Peyer's patch (tissue), 4 donors: Measurements from ENCODE around the gene OR10K1. TPM values are rescaled to one million over a fixed set of nuclear protein-coding genes. Genes with fewer than 3 reads are reported as not detected.

Experiments used
- DNase-seq, 3 donors: peaks; one replicate each; pipeline ENCODE4 v3.0.0-alpha.2; 2017 to 2019
- H3K27ac ChIP-seq, 4 donors: fragments of 200-600 bp; sonication (generic); one replicate each; pipeline ENCODE4 v1.5.1; 2016 to 2019
- H3K27me3 ChIP-seq, 2 donors: fragments of 200-600 bp; sonication (generic); one replicate each; pipeline ENCODE4 v1.5.1; 2019
- H3K36me3 ChIP-seq, 3 donors: fragments of 200-600 bp; sonication (generic); one replicate each; pipeline ENCODE4 v1.5.1; 2016 to 2019
- H3K4me1 ChIP-seq, 4 donors: fragments of 200-600 bp; sonication (generic); one replicate each; pipeline ENCODE4 v1.5.1; 2016 to 2019
- H3K4me3 ChIP-seq, 4 donors: fragments of 200-600 bp; sonication (generic); 1 replicate in 3 of 4; 2 replicates in 1 of 4; pipeline ENCODE4 v1.5.1; 2016 to 2019; ENCODE audit warnings: mild to moderate bottlenecking in 1 of 4
- H3K9me3 ChIP-seq, 4 donors: fragments of 200-600 bp; sonication (generic); one replicate each; pipeline ENCODE4 v1.5.1; 2016 to 2019; ENCODE audit warnings: mild to moderate bottlenecking in 1 of 4
- POLR2A ChIP-seq, 2 donors: fragments of 450-650 bp; IDR thresholded peaks; one replicate each; pipeline ENCODE4 v1.5.1; 2017; ENCODE audit warnings: antibody characterized with exemption in 2 of 2, mild to moderate bottlenecking in 2 of 2, moderate library complexity in 2 of 2
- total RNA-seq, 4 donors: library from RNA; depleted of rRNA; stranded (reverse); fragments of >200 nt; gene quantifications; one replicate each; pipeline ENCODE4 v1.1.0, GENCODE V29; 2016
- TF ChIP-seq, protein P1 (sequence below), 6 experiments: fragments of 450-650 bp in 4 of 6; fragments of 200-600 bp in 2 of 6; sonication (generic) in 1 of 6; IDR thresholded peaks; one replicate each; pipeline ENCODE4 v1.5.1; 2017 to 2019; ENCODE audit warnings: antibody characterized with exemption in 6 of 6, mild to moderate bottlenecking in 3 of 6, moderate library complexity in 1 of 6

OR10K1 gene
- total RNA-seq, 4 donors from 2014 or later, result not detected

- no peaks in the 10 kb centered on the region for H3K9me3 ChIP-seq
- H3K4me1 ChIP-seq, result no peaks in the 10 kb centered on the region
- DNase-seq, result no peak
- no peaks in the 10 kb centered on the region for H3K36me3 ChIP-seq
- H3K27me3 ChIP-seq, result no peaks in the 10 kb centered on the region
- TF ChIP-seq POLR2A (IDR thresholded peaks at IDR 0.05), result no peak
- TF ChIP-seq, protein P1, sequence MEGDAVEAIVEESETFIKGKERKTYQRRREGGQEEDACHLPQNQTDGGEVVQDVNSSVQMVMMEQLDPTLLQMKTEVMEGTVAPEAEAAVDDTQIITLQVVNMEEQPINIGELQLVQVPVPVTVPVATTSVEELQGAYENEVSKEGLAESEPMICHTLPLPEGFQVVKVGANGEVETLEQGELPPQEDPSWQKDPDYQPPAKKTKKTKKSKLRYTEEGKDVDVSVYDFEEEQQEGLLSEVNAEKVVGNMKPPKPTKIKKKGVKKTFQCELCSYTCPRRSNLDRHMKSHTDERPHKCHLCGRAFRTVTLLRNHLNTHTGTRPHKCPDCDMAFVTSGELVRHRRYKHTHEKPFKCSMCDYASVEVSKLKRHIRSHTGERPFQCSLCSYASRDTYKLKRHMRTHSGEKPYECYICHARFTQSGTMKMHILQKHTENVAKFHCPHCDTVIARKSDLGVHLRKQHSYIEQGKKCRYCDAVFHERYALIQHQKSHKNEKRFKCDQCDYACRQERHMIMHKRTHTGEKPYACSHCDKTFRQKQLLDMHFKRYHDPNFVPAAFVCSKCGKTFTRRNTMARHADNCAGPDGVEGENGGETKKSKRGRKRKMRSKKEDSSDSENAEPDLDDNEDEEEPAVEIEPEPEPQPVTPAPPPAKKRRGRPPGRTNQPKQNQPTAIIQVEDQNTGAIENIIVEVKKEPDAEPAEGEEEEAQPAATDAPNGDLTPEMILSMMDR (IDR thresholded peaks at IDR 0.05), result no peak
- no peak overlapping the region for H3K27ac ChIP-seq
- no peak overlapping the region for H3K4me3 ChIP-seq
Measured at GRCh38 chr1:158485455-158485854, 23.8 kb downstream of the OR10K1 start.

GRCh38 chr1:158491316-158491715, 29.7 kb downstream of the OR10K1 start:
- no peaks in the 10 kb centered on the region for H3K4me1 ChIP-seq
- TF ChIP-seq, protein P1 (IDR thresholded peaks at IDR 0.05), result no peak
- no peak for TF ChIP-seq POLR2A (IDR thresholded peaks at IDR 0.05)
- no peaks in the 10 kb centered on the region for H3K36me3 ChIP-seq
- H3K9me3 ChIP-seq, result no peaks in the 10 kb centered on the region
- H3K4me3 ChIP-seq, result no peak overlapping the region
- no peak overlapping the region for H3K27ac ChIP-seq
- no peaks in the 10 kb centered on the region for H3K27me3 ChIP-seq
- DNase-seq, result no peak

DNA sequence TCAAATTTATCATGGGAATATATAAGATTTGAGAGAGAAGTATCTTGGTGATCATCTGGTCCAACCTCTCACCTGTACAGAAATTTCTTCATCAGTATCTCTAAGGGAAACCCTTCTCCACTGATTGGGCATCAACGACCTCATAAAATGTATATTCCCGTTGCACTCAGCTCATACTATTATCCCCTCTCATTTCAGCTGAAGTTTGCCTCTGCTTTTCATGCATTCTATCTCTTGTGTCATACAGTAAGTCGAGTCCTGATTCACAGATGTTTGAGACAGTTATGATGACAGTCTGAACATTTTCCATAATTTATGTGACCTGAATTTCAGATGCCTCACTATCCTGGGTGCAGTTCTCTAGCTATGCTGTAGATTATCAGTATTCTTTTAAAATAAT, 31.4 kb downstream of the OR10K1 start:
- Histone ChIP-seq H3K36me3 (no peaks in the 10 kb centered on the region), H3K27ac (no peak overlapping the region), H3K27me3 (no peaks in the 10 kb centered on the region), H3K4me3 (no peak overlapping the region), H3K9me3 (no peaks in the 10 kb centered on the region), H3K4me1 (no peaks in the 10 kb centered on the region)
- DNase-seq, result no peak
- TF ChIP-seq, protein P1 (IDR thresholded peaks at IDR 0.05), result no peak
- TF ChIP-seq POLR2A (IDR thresholded peaks at IDR 0.05), result no peak

DNA sequence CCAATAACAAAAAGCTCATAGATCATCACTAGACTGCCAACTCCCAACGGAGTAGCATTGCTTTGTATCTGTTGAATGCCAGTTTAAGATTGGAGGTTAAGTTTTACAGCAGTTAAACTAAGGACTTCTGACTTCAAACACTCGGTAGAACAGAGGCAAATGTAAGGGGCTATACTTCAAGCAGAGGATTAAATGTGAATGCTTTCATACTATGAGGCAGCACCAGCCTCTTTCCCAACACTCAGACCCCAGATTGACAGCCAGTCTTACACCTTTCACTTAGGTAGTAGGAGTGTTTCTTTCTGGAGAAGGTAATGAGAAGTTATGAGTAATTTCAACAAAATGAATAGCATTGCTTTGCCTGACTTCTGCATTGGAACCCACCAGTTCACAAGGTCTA, 33.2 kb downstream of the OR10K1 start:
- no peaks in the 10 kb centered on the region for H3K9me3 ChIP-seq
- TF ChIP-seq, protein P1 (IDR thresholded peaks at IDR 0.05), result no peak
- no peak for TF ChIP-seq POLR2A (IDR thresholded peaks at IDR 0.05)

GRCh38 chr1:158496374-158496773, 34.7 kb downstream of the OR10K1 start:
- no peaks in the 10 kb centered on the region for H3K36me3 ChIP-seq
- no peaks in the 10 kb centered on the region for H3K27me3 ChIP-seq
- H3K4me1 ChIP-seq, result no peaks in the 10 kb centered on the region
- H3K4me3 ChIP-seq, result no peak overlapping the region
- no peak for TF ChIP-seq POLR2A (IDR thresholded peaks at IDR 0.05)
- TF ChIP-seq, protein P1 (IDR thresholded peaks at IDR 0.05), result peak in 1 of 6 experiments; percentile 20
- no peak overlapping the region for H3K27ac ChIP-seq
- H3K9me3 ChIP-seq, result no peaks in the 10 kb centered on the region
- DNase-seq, result no peak

More for the DNA sequence above, 33.2 kb downstream of the OR10K1 start:
- H3K27me3 ChIP-seq, result no peaks in the 10 kb centered on the region
- H3K27ac ChIP-seq, result no peak overlapping the region
- H3K4me1 ChIP-seq, result no peaks in the 10 kb centered on the region
- no peak overlapping the region for H3K4me3 ChIP-seq
- H3K36me3 ChIP-seq, result no peaks in the 10 kb centered on the region
- DNase-seq, result no peak
